Liver (tissue), 3 donors: ENCODE data around the gene CD248.

ENCODE experiments used
- ATF3 ChIP-seq: IDR thresholded peaks from 2 replicates; pipeline ENCODE4 v1.6.1; 2016; ENCODE audit warnings: antibody characterized with exemption
- CTCF ChIP-seq: fragments of 150-350 bp; IDR thresholded peaks from 2 replicates; pipeline ENCODE4 v1.5.1; 2017; ENCODE audit warnings: improper control_type of control experiment, low read depth, low read length; ENCODE audit not compliant: missing input control
- FOXA1 ChIP-seq: IDR thresholded peaks from 2 replicates; pipeline ENCODE4 v1.6.1; 2016; ENCODE audit warnings: antibody characterized with exemption
- GABPA ChIP-seq, 2 donors: IDR thresholded peaks in 1 of 2; conservative IDR thresholded peaks in 1 of 2; 2 replicates each; pipeline ENCODE4 v1.6.1; 2016; ENCODE audit warnings: antibody characterized with exemption in 2 of 2, mild to moderate bottlenecking in 1 of 2, moderate library complexity in 1 of 2
- MAX ChIP-seq: IDR thresholded peaks from 2 replicates; pipeline ENCODE4 v1.6.1; 2016; ENCODE audit warnings: antibody characterized with exemption
- RAD21 ChIP-seq, 2 donors: IDR thresholded peaks; 2 replicates each; pipeline ENCODE4 v1.6.1; 2016; ENCODE audit warnings: antibody characterized with exemption in 2 of 2, mild to moderate bottlenecking in 2 of 2
- TAF1 ChIP-seq: conservative IDR thresholded peaks from 2 replicates; pipeline ENCODE4 v1.6.1; 2016; ENCODE audit warnings: antibody characterized with exemption, mild to moderate bottlenecking
- ZBTB33 ChIP-seq: IDR thresholded peaks from 2 replicates; pipeline ENCODE4 v1.6.1; 2016; ENCODE audit warnings: antibody characterized with exemption
- donor health status: healthy.
- donor health status: healthy.

- TF ChIP-seq CTCF (no peak), RAD21 (IDR thresholded peaks at IDR 0.05) (no peak), GABPA (IDR thresholded peaks at IDR 0.05 in 1 of 2, conservative IDR thresholded peaks at IDR 0.05 in 1 of 2) (no peak), ATF3 (no peak), MAX (no peak), TAF1 (no peak), ZBTB33 (no peak), FOXA1 (no peak)
These were observed 6.5 kb downstream of the CD248 start for GRCh38 chr11:66310324-66310723.
